HG03457 (cell line): ENCODE results near the gene RPTOR.

ENCODE experiments used
- ATAC-seq: cut with Tn5 transposase; IDR thresholded peaks from one replicate; pipeline ENCODE4 v1.9.1; 2021; ENCODE audit warnings: moderate number of reproducible peaks; ENCODE audit not compliant: unreplicated experiment

RPTOR gene

DNA sequence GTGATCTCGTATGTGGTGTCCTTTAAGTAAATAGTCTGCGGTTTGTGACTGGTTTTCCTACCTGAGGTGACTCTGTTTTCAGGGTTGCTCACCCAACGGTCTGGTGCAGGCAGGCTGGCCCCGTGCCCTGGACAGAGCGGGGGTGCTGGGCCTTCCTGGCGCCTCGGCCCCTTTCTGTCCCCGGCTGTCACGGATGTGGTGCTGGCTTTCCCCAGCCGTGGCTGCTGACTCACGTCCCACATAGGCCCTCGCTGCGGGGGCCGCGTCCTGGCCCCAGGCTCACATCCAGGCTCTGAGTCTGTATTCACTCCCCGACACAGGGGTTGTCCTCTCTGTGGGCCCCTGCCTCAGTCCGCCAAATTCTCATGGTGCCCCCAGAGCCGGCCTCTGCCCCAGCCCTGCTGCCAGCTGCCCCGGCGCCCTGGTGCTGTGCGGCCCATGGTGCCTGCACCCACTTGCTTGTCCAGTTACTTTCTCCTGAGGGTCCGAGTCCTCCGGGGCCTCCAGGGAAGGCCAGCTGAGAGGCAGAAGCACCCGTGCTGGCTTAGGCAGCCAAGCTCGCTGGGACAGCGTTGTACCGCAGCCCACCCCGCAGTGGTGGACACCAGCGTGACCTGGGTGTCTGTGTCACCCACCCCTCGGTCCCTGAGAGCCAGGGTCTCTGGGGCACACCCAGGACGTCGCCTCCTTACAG, 452.9 kb downstream of the RPTOR start:
- no peak for ATAC-seq

GRCh38 chr17:80998118-80998747, 453.6 kb downstream of the RPTOR start:
- no peak for ATAC-seq

DNA sequence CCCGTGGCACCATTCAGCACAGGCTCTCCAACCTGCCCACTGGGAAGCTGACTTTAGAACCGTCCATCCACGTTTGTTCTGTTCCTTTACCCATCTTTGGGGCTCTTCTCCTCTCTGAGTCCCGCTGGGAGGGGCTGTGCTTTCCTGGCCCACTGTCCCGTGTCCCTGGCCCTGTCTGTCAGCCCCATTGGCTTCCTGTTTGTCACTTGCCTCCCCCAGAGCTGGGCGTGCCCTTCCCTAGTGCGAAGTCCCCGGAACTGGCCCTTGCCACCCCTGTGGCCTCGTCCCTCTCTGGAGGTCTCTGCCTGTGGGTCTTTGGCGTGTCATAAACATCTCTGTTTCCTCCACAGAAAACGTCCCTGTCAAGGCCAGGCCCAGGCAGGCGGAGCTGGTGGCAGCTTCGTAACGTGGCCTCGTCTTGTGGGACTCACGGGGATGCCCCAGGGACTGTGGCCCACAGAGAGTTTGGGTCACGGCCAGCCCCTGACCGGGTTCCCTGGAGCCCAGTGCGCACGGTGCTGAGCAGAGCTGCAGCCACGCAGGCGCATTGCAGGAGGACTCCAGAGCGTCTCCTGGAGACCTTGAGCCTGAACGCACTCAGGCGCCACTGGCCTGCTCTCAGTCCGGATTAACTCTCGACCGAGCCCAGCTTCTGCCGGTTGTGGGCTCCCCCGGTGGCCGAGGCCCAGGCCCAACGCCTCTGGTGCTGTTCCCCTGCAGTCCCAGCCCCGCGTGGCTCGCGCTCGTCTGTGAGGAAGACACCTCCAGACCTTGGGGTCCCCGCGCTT, 454.3 kb downstream of the RPTOR start:
- ATAC-seq: no peak

GRCh38 chr17:80999536-81000333, 455.1 kb downstream of the RPTOR start:
- ATAC-seq: no peak

DNA sequence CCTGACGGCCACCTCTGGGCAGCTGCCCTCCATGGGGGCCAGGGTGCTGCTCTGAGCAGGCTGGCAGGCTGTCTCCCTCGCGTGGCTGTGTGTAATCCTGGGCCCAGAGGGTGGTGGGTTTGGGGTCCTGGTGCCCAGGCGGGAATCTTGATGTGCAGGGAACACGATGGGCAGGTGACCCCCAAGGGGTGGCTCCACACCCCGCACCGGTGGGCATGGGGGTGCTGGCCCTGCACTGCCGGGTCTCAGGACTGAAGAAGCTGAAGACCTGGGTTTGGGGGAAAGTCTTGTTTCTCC, 455.6 kb downstream of the RPTOR start:
- no peak for ATAC-seq

DNA sequence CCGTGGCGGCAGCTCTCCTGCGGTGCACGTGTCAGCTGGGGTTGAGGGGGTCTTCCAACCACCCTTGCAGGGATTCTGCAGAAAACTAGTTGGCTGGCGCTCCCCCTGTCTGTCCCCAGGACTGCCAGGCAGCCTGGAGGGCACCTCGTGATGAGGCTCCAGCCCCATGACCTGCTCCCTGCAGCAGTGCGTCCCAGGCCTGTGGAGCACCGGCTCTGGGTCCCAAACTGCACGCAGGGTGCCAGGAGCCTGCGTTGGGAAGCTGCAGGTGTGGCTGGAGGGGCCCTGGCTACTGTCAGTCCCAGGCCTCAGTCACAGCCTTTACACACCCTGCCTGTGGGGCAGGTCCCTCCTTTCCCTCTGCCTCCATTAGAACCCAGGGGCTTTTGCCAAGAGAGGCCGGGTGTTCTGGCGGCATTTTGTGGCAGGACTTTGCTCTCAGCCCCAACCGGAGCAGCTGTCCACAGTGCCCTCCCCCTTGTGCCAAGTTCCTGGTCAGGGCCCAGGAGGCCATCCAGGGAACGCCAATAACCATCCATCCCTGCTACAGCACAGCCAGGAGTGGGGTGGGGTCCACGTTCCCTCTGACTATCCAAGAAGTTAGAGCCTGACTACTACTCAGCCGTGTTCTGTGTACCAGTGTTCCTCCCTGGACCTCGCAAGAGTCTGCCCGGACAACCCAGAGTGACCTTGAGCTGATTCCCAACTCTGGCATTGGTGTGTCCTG, 456.2 kb downstream of the RPTOR start:
- no peak for ATAC-seq

- no peak for ATAC-seq
Measured at GRCh38 chr17:81002013-81002384, 457.4 kb downstream of the RPTOR start.

GRCh38 chr17:81002409-81003361, 458.0 kb downstream of the RPTOR start:
- no peak for ATAC-seq

DNA sequence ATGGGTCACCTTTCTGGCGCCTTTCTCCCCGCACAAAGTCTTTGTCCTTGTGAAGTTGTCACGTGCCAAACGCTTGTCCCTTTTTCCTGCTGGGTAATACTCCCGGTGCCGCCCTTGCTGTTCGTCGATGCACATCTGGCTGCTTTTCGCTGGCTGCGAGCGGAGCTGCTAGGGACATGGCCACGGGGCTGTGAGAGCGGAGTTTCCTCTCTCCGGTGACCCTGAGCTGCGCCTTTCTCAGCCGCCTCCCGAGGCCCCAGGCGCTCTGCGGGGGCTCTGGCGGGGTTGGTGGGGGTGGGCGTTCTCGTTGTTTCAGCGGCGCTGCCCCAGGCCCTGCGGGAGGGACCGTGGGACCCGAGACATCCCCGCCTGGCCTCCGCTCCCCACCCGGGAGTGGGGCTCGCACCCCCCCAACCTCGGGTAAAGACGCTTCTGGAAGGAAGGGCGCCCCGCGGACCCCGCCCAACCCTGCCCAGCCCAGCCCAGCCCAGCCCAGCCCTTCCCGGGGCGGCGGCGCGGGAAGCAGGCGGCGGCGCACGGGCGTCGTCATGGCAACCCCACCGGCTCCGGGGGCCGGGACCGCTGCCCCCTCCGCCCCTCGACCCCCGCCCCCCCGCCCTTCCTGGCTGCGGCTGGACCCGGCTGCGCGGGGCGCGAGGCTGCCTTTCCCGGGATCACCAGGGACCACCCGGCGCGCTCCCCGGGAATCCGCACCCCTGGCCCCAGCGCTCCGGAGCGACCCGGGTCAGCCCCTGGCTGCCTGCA, 459.3 kb downstream of the RPTOR start:
- no peak for ATAC-seq

DNA sequence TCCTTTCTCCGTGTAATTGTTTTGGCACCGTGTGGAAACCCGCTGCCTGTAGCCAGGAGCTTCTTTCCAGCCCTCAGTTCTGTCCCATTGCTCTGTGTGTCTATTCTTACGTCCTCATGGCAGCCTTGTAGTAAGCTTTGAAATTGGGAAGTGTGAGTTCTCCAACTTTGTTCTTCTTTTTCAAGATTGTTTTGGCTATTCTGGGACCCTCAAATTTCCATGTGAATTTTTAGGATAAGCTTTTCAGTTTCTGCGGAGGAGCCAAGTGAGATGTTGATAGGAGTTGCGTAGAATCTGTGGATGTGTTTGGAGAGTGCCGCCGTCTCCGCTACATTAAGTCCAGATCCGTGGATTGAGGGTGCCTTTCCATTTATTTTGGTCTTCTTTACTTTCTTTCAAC, 462.3 kb downstream of the RPTOR start:
- no peak for ATAC-seq

GRCh38 chr17:81008140-81008539, 463.5 kb downstream of the RPTOR start:
- ATAC-seq: no peak

DNA sequence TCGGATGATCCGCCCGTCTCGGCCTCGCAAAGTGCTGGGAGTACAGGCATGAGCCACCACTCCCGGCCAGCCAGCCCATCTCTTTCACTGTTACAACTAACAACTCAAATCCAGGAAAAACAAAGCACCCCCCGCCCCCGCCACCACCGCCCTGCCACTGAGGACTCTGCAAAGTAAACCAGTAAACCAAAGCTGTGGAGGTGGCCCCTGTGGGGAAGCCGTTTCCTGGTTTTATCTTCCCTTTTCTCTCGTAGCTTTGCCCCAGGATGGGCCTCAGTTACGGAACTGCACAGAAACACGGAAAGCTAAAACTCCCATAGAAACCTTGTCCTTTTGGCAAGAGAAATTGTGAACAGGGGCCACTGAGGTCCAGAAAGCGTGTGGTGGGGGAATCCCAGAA, 464.5 kb downstream of the RPTOR start:
- ATAC-seq: no peak

GRCh38 chr17:81010935-81011334, 466.3 kb downstream of the RPTOR start:
- ATAC-seq: no peak

DNA sequence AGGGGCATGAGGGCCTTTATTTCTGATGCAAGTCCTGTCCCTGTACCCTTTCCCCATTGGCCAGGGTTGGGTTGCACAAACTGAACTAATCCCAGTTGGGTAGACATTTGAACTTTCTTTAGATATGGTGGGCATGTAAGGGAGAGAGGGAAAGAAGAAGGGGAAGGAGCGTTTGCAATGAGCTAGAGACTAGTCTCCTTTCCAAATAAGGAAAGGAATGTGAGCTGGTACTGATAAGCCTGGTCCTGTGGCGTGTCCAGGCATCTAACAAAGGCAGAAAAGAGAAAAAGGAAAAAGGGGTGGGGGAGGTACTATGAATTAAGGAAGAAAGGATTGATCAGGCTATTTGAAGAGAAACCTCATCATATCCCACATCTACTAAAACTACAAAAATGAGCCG, 467.3 kb downstream of the RPTOR start:
- ATAC-seq: no peak

GRCh38 chr17:81012574-81013447, 468.2 kb downstream of the RPTOR start:
- no peak for ATAC-seq

- no peak for ATAC-seq
Measured at GRCh38 chr17:81013642-81014041, 469.0 kb downstream of the RPTOR start.

DNA sequence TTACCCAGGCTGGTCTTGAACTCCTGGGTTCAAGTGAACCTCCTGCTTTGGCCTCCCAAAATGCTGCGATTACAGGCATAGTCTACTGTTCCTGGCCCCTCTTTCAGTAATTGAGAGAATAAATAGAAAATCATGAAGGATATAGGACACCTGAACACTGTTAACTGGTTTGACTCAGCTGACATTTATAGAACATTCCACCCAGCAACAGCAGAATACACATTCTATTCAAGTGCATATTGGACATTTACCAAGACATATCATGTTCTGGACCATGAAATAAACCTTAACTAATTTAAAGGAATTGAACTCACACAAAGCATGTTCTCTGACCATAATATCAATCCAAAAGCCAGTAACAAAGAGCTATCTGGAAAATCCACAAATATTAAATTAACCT, 470.5 kb downstream of the RPTOR start:
- no peak for ATAC-seq
